Measurements from ENCODE around the gene AQP9. TPM values are rescaled to one million over a fixed set of nuclear protein-coding genes. Genes with fewer than 3 reads are reported as not detected.

Gene AQP9, protein sequence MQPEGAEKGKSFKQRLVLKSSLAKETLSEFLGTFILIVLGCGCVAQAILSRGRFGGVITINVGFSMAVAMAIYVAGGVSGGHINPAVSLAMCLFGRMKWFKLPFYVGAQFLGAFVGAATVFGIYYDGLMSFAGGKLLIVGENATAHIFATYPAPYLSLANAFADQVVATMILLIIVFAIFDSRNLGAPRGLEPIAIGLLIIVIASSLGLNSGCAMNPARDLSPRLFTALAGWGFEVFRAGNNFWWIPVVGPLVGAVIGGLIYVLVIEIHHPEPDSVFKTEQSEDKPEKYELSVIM
- not detected for polyA plus RNA-seq (2012; ENCODE audit: insufficient read length, low read depth)

- TF ChIP-seq FOXP2 (optimal IDR thresholded peaks at IDR 0.05; ENCODE audit: borderline replicate concordance, extremely low read depth, extremely low read length, insufficient read depth) = no peak
- no peak for TF ChIP-seq REST (IDR thresholded peaks at IDR 0.05; ENCODE audit: insufficient read depth in 1 of 2, low read depth in 2 of 2, low read length in 2 of 2)
- no peak for TF ChIP-seq SIN3A (IDR thresholded peaks at IDR 0.05; ENCODE audit: borderline replicate concordance, insufficient read depth, low read length)
- TF ChIP-seq TAF1 (IDR thresholded peaks at IDR 0.05; ENCODE audit: borderline replicate concordance, insufficient read depth, low read length) = no peak
- TF ChIP-seq POLR2AphosphoS5 (IDR thresholded peaks at IDR 0.05; ENCODE audit: low read depth, low read length) = no peak
Observed at GRCh38 chr15:58138106-58138505, at the start of gene AQP9. AQP9 (plus strand) TSS chr15:58138381; CDS start chr15:58138566, 185 bp downstream.

DNA sequence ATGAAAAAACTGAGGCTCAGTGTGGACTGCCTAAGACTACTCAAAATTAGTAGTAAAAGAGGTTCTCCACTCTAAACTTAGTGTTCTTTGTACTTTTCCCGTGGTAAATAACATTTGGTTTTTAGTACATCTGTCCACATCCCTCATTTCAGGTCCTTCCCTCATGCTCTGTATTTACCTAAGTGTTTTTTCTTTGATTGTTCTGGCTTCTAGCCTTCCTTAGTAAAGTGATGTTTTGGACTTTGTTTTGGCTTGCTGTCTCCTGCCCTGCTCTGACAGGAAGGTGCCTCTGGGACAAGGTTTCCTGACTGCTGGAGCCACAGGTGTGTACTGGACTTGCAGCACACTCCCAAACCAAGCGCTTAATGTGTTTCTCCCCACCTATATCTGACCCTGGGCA, 42.8 kb upstream of the AQP9 start:
- TF ChIP-seq POLR2AphosphoS5 (IDR thresholded peaks at IDR 0.05; ENCODE audit: low read depth, low read length) = no peak
- TF ChIP-seq FOXP2 (optimal IDR thresholded peaks at IDR 0.05; ENCODE audit: borderline replicate concordance, extremely low read depth, extremely low read length, insufficient read depth) = no peak
- TF ChIP-seq SIN3A (IDR thresholded peaks at IDR 0.05; ENCODE audit: borderline replicate concordance, insufficient read depth, low read length) = no peak
- no peak for TF ChIP-seq REST (IDR thresholded peaks at IDR 0.05; ENCODE audit: insufficient read depth in 1 of 2, low read depth in 2 of 2, low read length in 2 of 2)
- TF ChIP-seq TAF1 (IDR thresholded peaks at IDR 0.05; ENCODE audit: borderline replicate concordance, insufficient read depth, low read length) = no peak

DNA sequence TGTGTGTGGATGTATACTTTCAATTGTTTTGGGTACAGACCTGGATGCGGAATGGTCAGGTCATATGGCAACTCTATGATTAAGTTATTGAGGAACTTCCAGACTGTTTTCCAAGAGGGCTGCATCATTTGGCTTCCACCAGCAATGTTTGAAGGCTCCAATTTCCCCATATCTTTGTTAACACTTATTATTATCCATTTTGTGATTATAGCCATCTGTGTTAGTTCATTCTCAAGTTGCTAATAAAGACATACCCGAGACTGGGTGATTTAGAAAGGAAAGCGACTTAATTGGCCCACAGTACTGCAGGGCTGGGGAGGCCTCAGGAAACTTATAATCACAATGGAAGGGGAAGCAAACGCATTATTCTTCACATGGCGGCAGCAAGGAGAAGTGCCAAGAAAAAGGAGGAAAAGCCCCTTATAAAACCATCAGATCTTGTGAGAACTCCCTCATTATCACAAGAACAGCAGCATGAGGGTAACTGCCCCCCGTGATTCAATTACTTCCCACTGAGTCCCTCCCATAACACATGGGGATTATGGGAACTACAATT, 41.6 kb upstream of the AQP9 start:
- TF ChIP-seq REST (IDR thresholded peaks at IDR 0.05; ENCODE audit: insufficient read depth in 1 of 2, low read depth in 2 of 2, low read length in 2 of 2) (no peak), FOXP2 (optimal IDR thresholded peaks at IDR 0.05; ENCODE audit: borderline replicate concordance, extremely low read depth, extremely low read length, insufficient read depth) (no peak), TAF1 (IDR thresholded peaks at IDR 0.05; ENCODE audit: borderline replicate concordance, insufficient read depth, low read length) (no peak), SIN3A (IDR thresholded peaks at IDR 0.05; ENCODE audit: borderline replicate concordance, insufficient read depth, low read length) (no peak), POLR2AphosphoS5 (IDR thresholded peaks at IDR 0.05; ENCODE audit: low read depth, low read length) (no peak)

DNA sequence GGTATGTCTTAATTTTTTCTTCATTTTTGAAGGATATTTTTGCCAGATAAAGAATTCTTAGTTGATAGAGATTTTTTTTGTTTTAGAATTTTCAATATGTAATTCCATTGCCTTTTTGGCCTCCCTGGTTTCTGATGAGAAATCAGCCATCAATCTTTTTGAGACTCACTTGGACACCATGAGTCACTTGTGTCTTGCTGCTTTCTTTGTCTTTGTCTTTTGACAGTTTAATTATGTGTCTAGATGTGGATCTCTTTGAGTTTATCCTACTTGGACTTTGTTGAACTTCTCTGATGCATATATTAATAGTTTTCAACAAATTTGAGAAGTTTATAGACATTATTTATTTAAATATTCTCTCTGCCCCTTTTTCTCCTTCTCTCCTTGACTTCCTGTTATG, 34.7 kb upstream of the AQP9 start:
- TF ChIP-seq SIN3A (IDR thresholded peaks at IDR 0.05; ENCODE audit: borderline replicate concordance, insufficient read depth, low read length) (no peak), POLR2AphosphoS5 (IDR thresholded peaks at IDR 0.05; ENCODE audit: low read depth, low read length) (no peak), FOXP2 (optimal IDR thresholded peaks at IDR 0.05; ENCODE audit: borderline replicate concordance, extremely low read depth, extremely low read length, insufficient read depth) (no peak), TAF1 (IDR thresholded peaks at IDR 0.05; ENCODE audit: borderline replicate concordance, insufficient read depth, low read length) (no peak), REST (IDR thresholded peaks at IDR 0.05; ENCODE audit: insufficient read depth in 1 of 2, low read depth in 2 of 2, low read length in 2 of 2) (no peak)

All from PFSK-1 (cell line).